HepG2 (cell line): ENCODE results near the gene GEMIN2. TPM values are rescaled to one million over a fixed set of nuclear protein-coding genes. Genes with fewer than 3 reads are reported as not detected.
A peak's percentile ranks its signal among the peaks of the same experiment; 100 is the strongest.

Experiments used
- CENPX ChIP-seq: sonication (generic); formaldehyde crosslinking; IDR thresholded peaks from 2 replicates; pipeline ENCODE4 v1.9.0; 2021; ENCODE audit warnings: mild to moderate bottlenecking, missing genetic modification reagents, moderate library complexity
- DNMT1 ChIP-seq: sonication (generic); formaldehyde crosslinking; IDR thresholded peaks from 2 replicates; pipeline ENCODE4 v1.5.1; 2020; ENCODE audit warnings: mild to moderate bottlenecking, missing genetic modification reagents
- ETV6 ChIP-seq: sonication (generic); formaldehyde crosslinking; conservative IDR thresholded peaks from 2 replicates; pipeline ENCODE4 v1.4.0; 2020; ENCODE audit warnings: missing genetic modification reagents
- GATA4 ChIP-seq: sonication (generic); IDR thresholded peaks from 2 replicates; pipeline ENCODE4 v1.6.1; 2016; ENCODE audit warnings: antibody characterized with exemption, low read depth, borderline replicate concordance
- RAD21 ChIP-seq: fragments of 450-650 bp; formaldehyde crosslinking; IDR thresholded peaks from 2 replicates; pipeline ENCODE4 v1.5.0; 2020; ENCODE audit warnings: mild to moderate bottlenecking
- REXO4 ChIP-seq: sonication (generic); formaldehyde crosslinking; IDR thresholded peaks from 2 replicates; pipeline ENCODE4 v1.8.0; 2022; ENCODE audit warnings: missing genetic modification reagents, mild to moderate bottlenecking, borderline replicate concordance
- SIX1 ChIP-seq: sonication (generic); formaldehyde crosslinking; IDR thresholded peaks from 2 replicates; pipeline ENCODE4 v1.4.0; 2020; ENCODE audit warnings: missing genetic modification reagents, borderline replicate concordance
- ZBTB42 ChIP-seq: sonication (generic); formaldehyde crosslinking; IDR thresholded peaks from 2 replicates; pipeline ENCODE4 v1.5.0; 2020; ENCODE audit warnings: mild to moderate bottlenecking, missing genetic modification reagents
- ZNF124 ChIP-seq: sonication (generic); formaldehyde crosslinking; IDR thresholded peaks from 2 replicates; pipeline ENCODE4 v1.4.0; 2020; ENCODE audit warnings: missing genetic modification reagents
- ZNF282 ChIP-seq: fragments of 450-650 bp; IDR thresholded peaks from 2 replicates; pipeline ENCODE4 v1.6.1; 2018; ENCODE audit not compliant: partially characterized antibody
- ZNF296 ChIP-seq: sonication (generic); formaldehyde crosslinking; conservative IDR thresholded peaks from 2 replicates; pipeline ENCODE4 v1.5.0; 2020; ENCODE audit warnings: mild to moderate bottlenecking, missing genetic modification reagents
- ZNF34 ChIP-seq: sonication (generic); formaldehyde crosslinking; IDR thresholded peaks from 2 replicates; pipeline ENCODE4 v1.4.0; 2020; ENCODE audit warnings: mild to moderate bottlenecking, missing genetic modification reagents, borderline replicate concordance
- polyA plus RNA-seq, 8 experiments: library from polyadenylated mRNA; depleted of rRNA in 3 of 8; stranded (reverse) in 7 of 8; unstranded in 1 of 8; fragments of >200 nt; fragmentation: Illumina TruSeq in 4 of 8; extraction: Trizol in 4 of 8; gene quantifications; 2 replicates each; pipeline versions ENCODE4 v1.2.1 to v1.2.3, GENCODE V29; 2011 to 2016; ENCODE audit warnings: low read depth in 4 of 8, missing spikeins in 1 of 8, mixed read lengths in 1 of 8; ENCODE audit not compliant: insufficient read depth in 1 of 8
- total RNA-seq, 5 experiments: library from RNA; depleted of rRNA; stranded (reverse); fragments of >200 nt; fragmentation: Illumina TruSeq; extraction: Trizol; gene quantifications; 2 replicates each; pipeline ENCODE4 v1.2.3, GENCODE V29; 2016; ENCODE audit warnings: low read depth in 1 of 5
- TF ChIP-seq, protein P1 (sequence below): sonication (generic); formaldehyde crosslinking; IDR thresholded peaks from 2 replicates; pipeline ENCODE4 v1.4.0; 2020; ENCODE audit warnings: missing genetic modification reagents
- TF ChIP-seq, protein P2 (sequence below): sonication (generic); formaldehyde crosslinking; IDR thresholded peaks from 2 replicates; pipeline ENCODE4 v1.5.1; 2020; ENCODE audit warnings: mild to moderate bottlenecking, missing genetic modification reagents, borderline replicate concordance
- TF ChIP-seq, protein P3 (sequence below): IDR thresholded peaks from 2 replicates; pipeline ENCODE4 v1.6.1; 2016
- TF ChIP-seq, protein P4 (sequence below): IDR thresholded peaks from 2 replicates; pipeline ENCODE4 v1.6.1; 2016; ENCODE audit warnings: control low read depth
- TF ChIP-seq, protein P5 (sequence below): sonication (generic); formaldehyde crosslinking; IDR thresholded peaks from 2 replicates; pipeline ENCODE4 v1.8.0; 2022; ENCODE audit warnings: low read depth, missing genetic modification reagents

The GEMIN2 gene
- total and polyA plus RNA-seq, 2 of the 13 experiments (the other 11 are each of a cell fraction or from before 2014, with no cell fraction given) = 54.8 to 110 TPM

DNA sequence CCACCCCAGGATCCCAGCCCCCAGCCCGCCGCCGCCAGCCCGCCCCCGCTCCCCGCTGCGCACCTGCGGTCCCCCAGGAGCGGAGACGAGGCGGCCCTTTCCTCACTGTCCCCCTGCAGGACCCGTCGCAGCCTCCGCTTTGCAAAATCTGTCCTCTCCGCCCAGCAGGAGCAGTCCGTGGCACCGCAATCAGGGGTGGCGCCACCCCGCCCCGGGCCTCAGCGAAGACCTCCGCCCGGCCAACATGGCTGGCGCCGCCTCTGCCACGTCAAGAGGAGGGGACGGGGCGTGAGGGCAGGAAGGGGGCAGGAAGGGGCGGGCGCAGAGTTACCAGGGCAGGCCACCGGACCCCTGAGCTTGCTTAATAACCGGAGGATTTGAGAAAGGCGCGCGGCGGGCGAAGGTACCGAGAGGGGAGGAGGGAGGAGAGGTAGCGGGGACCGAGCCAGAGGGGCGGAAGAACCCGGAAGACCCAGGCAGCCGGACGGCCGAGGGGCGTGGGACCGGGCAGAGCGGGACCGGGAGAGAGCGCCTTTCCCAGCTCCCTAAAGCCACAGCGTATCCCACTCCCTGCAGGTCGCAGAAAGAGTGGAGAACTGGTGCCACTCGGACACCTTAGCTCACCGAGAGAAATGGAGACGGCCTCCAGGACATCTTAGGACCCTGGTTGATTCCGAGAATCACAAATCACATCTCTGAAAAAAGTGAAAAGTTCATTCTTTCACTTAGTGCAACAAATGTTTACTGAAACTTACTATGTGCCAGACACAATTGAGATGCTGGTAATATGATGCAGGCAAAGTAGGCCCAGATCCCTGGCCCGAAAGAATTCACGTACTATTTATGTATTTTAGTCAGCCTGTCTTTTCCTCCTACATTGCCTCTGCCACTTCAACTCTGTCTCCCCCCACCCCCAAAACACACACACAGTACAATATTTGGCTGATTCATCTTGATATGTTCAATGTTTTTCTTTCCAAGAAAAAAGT is 10.9 kb upstream of the GEMIN2 start, which contains the start of gene SEC23A (continued):
- TF ChIP-seq, protein P1, sequence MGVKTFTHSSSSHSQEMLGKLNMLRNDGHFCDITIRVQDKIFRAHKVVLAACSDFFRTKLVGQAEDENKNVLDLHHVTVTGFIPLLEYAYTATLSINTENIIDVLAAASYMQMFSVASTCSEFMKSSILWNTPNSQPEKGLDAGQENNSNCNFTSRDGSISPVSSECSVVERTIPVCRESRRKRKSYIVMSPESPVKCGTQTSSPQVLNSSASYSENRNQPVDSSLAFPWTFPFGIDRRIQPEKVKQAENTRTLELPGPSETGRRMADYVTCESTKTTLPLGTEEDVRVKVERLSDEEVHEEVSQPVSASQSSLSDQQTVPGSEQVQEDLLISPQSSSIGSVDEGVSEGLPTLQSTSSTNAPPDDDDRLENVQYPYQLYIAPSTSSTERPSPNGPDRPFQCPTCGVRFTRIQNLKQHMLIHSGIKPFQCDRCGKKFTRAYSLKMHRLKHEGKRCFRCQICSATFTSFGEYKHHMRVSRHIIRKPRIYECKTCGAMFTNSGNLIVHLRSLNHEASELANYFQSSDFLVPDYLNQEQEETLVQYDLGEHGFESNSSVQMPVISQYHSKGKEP (CRISPR knock-in tag) = peak; percentile 94
- TF ChIP-seq CENPX (CRISPR knock-in tag) = no peak
- TF ChIP-seq REXO4 (CRISPR knock-in tag) = peak; percentile 83
- TF ChIP-seq RAD21 = peak; percentile 78
- peak; percentile 98 for TF ChIP-seq ZNF34 (CRISPR knock-in tag)
- peak; percentile 34 for TF ChIP-seq ZNF282
- TF ChIP-seq, protein P2, sequence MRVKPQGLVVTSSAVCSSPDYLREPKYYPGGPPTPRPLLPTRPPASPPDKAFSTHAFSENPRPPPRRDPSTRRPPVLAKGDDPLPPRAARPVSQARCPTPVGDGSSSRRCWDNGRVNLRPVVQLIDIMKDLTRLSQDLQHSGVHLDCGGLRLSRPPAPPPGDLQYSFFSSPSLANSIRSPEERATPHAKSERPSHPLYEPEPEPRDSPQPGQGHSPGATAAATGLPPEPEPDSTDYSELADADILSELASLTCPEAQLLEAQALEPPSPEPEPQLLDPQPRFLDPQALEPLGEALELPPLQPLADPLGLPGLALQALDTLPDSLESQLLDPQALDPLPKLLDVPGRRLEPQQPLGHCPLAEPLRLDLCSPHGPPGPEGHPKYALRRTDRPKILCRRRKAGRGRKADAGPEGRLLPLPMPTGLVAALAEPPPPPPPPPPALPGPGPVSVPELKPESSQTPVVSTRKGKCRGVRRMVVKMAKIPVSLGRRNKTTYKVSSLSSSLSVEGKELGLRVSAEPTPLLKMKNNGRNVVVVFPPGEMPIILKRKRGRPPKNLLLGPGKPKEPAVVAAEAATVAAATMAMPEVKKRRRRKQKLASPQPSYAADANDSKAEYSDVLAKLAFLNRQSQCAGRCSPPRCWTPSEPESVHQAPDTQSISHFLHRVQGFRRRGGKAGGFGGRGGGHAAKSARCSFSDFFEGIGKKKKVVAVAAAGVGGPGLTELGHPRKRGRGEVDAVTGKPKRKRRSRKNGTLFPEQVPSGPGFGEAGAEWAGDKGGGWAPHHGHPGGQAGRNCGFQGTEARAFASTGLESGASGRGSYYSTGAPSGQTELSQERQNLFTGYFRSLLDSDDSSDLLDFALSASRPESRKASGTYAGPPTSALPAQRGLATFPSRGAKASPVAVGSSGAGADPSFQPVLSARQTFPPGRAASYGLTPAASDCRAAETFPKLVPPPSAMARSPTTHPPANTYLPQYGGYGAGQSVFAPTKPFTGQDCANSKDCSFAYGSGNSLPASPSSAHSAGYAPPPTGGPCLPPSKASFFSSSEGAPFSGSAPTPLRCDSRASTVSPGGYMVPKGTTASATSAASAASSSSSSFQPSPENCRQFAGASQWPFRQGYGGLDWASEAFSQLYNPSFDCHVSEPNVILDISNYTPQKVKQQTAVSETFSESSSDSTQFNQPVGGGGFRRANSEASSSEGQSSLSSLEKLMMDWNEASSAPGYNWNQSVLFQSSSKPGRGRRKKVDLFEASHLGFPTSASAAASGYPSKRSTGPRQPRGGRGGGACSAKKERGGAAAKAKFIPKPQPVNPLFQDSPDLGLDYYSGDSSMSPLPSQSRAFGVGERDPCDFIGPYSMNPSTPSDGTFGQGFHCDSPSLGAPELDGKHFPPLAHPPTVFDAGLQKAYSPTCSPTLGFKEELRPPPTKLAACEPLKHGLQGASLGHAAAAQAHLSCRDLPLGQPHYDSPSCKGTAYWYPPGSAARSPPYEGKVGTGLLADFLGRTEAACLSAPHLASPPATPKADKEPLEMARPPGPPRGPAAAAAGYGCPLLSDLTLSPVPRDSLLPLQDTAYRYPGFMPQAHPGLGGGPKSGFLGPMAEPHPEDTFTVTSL (CRISPR knock-in tag) = peak; percentile 85
- TF ChIP-seq SIX1 = peak; percentile 78
- TF ChIP-seq, protein P3, sequence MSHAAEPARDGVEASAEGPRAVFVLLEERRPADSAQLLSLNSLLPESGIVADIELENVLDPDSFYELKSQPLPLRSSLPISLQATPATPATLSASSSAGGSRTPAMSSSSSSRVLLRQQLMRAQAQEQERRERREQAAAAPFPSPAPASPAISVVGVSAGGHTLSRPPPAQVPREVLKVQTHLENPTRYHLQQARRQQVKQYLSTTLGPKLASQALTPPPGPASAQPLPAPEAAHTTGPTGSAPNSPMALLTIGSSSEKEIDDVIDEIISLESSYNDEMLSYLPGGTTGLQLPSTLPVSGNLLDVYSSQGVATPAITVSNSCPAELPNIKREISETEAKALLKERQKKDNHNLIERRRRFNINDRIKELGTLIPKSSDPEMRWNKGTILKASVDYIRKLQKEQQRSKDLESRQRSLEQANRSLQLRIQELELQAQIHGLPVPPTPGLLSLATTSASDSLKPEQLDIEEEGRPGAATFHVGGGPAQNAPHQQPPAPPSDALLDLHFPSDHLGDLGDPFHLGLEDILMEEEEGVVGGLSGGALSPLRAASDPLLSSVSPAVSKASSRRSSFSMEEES = peak; percentile 88
- TF ChIP-seq DNMT1 (CRISPR knock-in tag) = peak; percentile 96
- peak; percentile 93 for TF ChIP-seq GATA4
- TF ChIP-seq ZNF296 (CRISPR knock-in tag) = no peak; the same call in 1 of the 2 replicates
- no peak; the same call in none of the 2 replicates for TF ChIP-seq ZNF124 (CRISPR knock-in tag)
- TF ChIP-seq, protein P4, sequence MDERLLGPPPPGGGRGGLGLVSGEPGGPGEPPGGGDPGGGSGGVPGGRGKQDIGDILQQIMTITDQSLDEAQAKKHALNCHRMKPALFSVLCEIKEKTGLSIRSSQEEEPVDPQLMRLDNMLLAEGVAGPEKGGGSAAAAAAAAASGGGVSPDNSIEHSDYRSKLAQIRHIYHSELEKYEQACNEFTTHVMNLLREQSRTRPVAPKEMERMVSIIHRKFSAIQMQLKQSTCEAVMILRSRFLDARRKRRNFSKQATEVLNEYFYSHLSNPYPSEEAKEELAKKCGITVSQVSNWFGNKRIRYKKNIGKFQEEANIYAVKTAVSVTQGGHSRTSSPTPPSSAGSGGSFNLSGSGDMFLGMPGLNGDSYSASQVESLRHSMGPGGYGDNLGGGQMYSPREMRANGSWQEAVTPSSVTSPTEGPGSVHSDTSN (CRISPR knock-in tag) = peak; percentile 34; the same call in 1 of the 2 replicates
- TF ChIP-seq ETV6 (CRISPR knock-in tag) = peak; percentile 96
- TF ChIP-seq ZBTB42 (CRISPR knock-in tag) = peak; percentile 90
- TF ChIP-seq, protein P5, sequence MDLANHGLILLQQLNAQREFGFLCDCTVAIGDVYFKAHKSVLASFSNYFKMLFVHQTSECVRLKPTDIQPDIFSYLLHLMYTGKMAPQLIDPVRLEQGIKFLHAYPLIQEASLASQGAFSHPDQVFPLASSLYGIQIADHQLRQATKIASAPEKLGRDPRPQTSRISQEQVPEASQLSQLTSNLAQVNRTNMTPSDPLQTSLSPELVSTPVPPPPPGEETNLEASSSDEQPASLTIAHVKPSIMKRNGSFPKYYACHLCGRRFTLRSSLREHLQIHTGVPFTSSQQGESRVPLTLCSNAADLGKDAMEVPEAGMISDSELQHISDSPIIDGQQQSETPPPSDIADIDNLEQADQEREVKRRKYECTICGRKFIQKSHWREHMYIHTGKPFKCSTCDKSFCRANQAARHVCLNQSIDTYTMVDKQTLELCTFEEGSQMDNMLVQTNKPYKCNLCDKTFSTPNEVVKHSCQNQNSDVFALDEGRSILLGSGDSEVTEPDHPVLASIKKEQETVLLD (CRISPR knock-in tag) = peak; percentile 100
